K562 (cell line): Measurements from ENCODE around the gene FAM227A. TPM values are rescaled to one million over a fixed set of nuclear protein-coding genes. Genes with fewer than 3 reads are reported as not detected.

ENCODE experiments used
- ATF1 ChIP-seq, 2 experiments: fragments of 450-650 bp in 1 of 2; IDR thresholded peaks; 2 replicates each; pipeline ENCODE4 v1.6.1; 2016; ENCODE audit warnings: missing compliant biosample characterization in 1 of 2, missing genetic modification characterization in 1 of 2
- CBX1 ChIP-seq: sonication (generic); IDR thresholded peaks from 2 replicates; pipeline ENCODE4 v1.6.1; 2016; ENCODE audit warnings: antibody characterized with exemption, low read depth, mild to moderate bottlenecking
- FOXJ2 ChIP-seq: fragments of 200-800 bp; sonication (Bioruptor generic); IDR thresholded peaks from 2 replicates; pipeline ENCODE4 v1.6.1; 2016; ENCODE audit warnings: missing genetic modification characterization, missing compliant biosample characterization
- GABPB1 ChIP-seq: sonication (generic); formaldehyde crosslinking; IDR thresholded peaks from 2 replicates; pipeline ENCODE4 v1.8.0; 2022; ENCODE audit warnings: mild to moderate bottlenecking, missing genetic modification reagents
- PHF8 ChIP-seq: fragments of 200-600 bp; sonication (generic); IDR thresholded peaks from 2 replicates; pipeline ENCODE4 v1.6.1; 2012; ENCODE audit warnings: mixed run types, mild to moderate bottlenecking, inconsistent platforms, low read length, moderate library complexity, borderline replicate concordance
- PPARD ChIP-seq: fragments of 250-450 bp; sonication (Bioruptor Pico); IDR thresholded peaks from 2 replicates; pipeline ENCODE4 v1.8.0; 2022; ENCODE audit warnings: inconsistent platforms, mild to moderate bottlenecking, moderate library complexity
- ZBTB40 ChIP-seq, 2 experiments: fragments of 450-650 bp in 1 of 2; sonication (generic) in 1 of 2; formaldehyde crosslinking in 1 of 2; IDR thresholded peaks; 2 replicates each; pipeline versions ENCODE4 v1.7.1 to v1.9.0; 2016 to 2022; ENCODE audit warnings: inconsistent platforms in 1 of 2, mild to moderate bottlenecking in 1 of 2, missing genetic modification reagents in 1 of 2
- ZNF324 ChIP-seq: fragments of 250-450 bp; sonication (Bioruptor Pico); IDR thresholded peaks from 2 replicates; pipeline ENCODE4 v1.4.0; 2020; ENCODE audit warnings: mild to moderate bottlenecking
- ZNF431 ChIP-seq: sonication (generic); formaldehyde crosslinking; IDR thresholded peaks from 2 replicates; pipeline ENCODE4 v1.8.0; 2022; ENCODE audit warnings: mild to moderate bottlenecking, missing genetic modification reagents
- polyA plus RNA-seq, 8 experiments: library from polyadenylated mRNA; depleted of rRNA in 4 of 8; stranded (reverse) in 5 of 8; unstranded in 3 of 8; fragments of >200 nt; fragmentation: Nextera tagmentation in 2 of 8; fragmentation: Illumina TruSeq in 1 of 8; extraction: Ambion mirVana in 2 of 8; extraction: Trizol in 1 of 8; gene quantifications; 2 replicates each; pipeline versions ENCODE4 v1.2.1 to v1.2.3, GENCODE V29; 2011 to 2014; ENCODE audit warnings: inconsistent platforms in 1 of 8, missing spikeins in 1 of 8
- total RNA-seq, 7 experiments: library from RNA; depleted of rRNA in 6 of 7; stranded (reverse); fragments of >200 nt in 6 of 7; fragmentation: Illumina TruSeq in 2 of 7; extraction: Trizol in 2 of 7; gene quantifications; 2 replicates each; pipeline versions ENCODE4 v1.2.1 to v1.2.3, GENCODE V29; 2011 to 2021; ENCODE audit warnings: low replicate concordance in 1 of 7
- TF ChIP-seq, protein P1 (sequence below), 2 experiments: fragments of 450-650 bp; IDR thresholded peaks; 2 replicates each; pipeline ENCODE4 v1.6.1; 2018; ENCODE audit warnings: mild to moderate bottlenecking in 2 of 2, low read depth in 1 of 2; ENCODE audit not compliant: partially characterized antibody in 2 of 2

The FAM227A gene
- total and polyA plus RNA-seq, 9 of the 15 experiments (the other 6 are each of a cell fraction or from before 2014, with no cell fraction given): 0.10 to 2.2 (median 0.83) TPM

GRCh38 chr22:38700789-38701628, 44.8 kb upstream of the FAM227A start, which contains the start of gene JOSD1 (continued):
- no peak for TF ChIP-seq ZBTB40 (IDR thresholded peaks at IDR 0.05)
- TF ChIP-seq ZBTB40 (CRISPR knock-in tag; IDR thresholded peaks at IDR 0.05): no peak
- TF ChIP-seq PHF8: peak; percentile 75; the same call in 1 of the 2 replicates
- TF ChIP-seq PPARD: no peak
- TF ChIP-seq ATF1 (CRISPR knock-in tag; IDR thresholded peaks at IDR 0.05): peak; percentile 92
- peak; percentile 99 for TF ChIP-seq ATF1 (tag; IDR thresholded peaks at IDR 0.05)
- peak; percentile 48; the same call in 1 of the 2 replicates for TF ChIP-seq CBX1
- TF ChIP-seq GABPB1 (CRISPR knock-in tag): peak; percentile 90
- peak; percentile 24; the same call in 1 of the 2 replicates for TF ChIP-seq ZNF431
- TF ChIP-seq ZNF324 (CRISPR knock-in tag): no peak
- no peak for TF ChIP-seq FOXJ2 (tag)
- TF ChIP-seq, protein P1, sequence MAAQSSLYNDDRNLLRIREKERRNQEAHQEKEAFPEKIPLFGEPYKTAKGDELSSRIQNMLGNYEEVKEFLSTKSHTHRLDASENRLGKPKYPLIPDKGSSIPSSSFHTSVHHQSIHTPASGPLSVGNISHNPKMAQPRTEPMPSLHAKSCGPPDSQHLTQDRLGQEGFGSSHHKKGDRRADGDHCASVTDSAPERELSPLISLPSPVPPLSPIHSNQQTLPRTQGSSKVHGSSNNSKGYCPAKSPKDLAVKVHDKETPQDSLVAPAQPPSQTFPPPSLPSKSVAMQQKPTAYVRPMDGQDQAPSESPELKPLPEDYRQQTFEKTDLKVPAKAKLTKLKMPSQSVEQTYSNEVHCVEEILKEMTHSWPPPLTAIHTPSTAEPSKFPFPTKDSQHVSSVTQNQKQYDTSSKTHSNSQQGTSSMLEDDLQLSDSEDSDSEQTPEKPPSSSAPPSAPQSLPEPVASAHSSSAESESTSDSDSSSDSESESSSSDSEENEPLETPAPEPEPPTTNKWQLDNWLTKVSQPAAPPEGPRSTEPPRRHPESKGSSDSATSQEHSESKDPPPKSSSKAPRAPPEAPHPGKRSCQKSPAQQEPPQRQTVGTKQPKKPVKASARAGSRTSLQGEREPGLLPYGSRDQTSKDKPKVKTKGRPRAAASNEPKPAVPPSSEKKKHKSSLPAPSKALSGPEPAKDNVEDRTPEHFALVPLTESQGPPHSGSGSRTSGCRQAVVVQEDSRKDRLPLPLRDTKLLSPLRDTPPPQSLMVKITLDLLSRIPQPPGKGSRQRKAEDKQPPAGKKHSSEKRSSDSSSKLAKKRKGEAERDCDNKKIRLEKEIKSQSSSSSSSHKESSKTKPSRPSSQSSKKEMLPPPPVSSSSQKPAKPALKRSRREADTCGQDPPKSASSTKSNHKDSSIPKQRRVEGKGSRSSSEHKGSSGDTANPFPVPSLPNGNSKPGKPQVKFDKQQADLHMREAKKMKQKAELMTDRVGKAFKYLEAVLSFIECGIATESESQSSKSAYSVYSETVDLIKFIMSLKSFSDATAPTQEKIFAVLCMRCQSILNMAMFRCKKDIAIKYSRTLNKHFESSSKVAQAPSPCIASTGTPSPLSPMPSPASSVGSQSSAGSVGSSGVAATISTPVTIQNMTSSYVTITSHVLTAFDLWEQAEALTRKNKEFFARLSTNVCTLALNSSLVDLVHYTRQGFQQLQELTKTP (IDR thresholded peaks at IDR 0.05; ENCODE audit: low read depth in 1 of 2, partially characterized antibody in 2 of 2): no peak
